HEK293 (cell line): ENCODE results near the gene MSANTD1.

Experiments used
- CTCF ChIA-PET: fragments of 350-600 bp; formaldehyde crosslinking; extraction: SDS; loops from one replicate; lab custom pipeline; 2021; ENCODE audit warnings: antibody characterized with exemption; lab: Yijun Ruan, JAX
- POLR2A ChIA-PET: fragments of 300-600 bp; formaldehyde crosslinking; extraction: SDS; loops from one replicate; lab custom pipeline; 2020; ENCODE audit warnings: antibody characterized with exemption, inconsistent platforms; lab: Yijun Ruan, JAX
- H3K27ac ChIP-seq: fragments of 200-500 bp; sonication (Bioruptor generic); 2 replicates; pipeline ENCODE4 v1.5.1; 2014; ENCODE audit warnings: low read depth, low read length, control low read depth, inconsistent platforms; ENCODE audit errors: extremely low read depth
- H3K36me3 ChIP-seq, 2 experiments: fragments of 200-500 bp in 1 of 2; sonication (Bioruptor generic) in 1 of 2; 1 replicate in 1 of 2; 2 replicates in 1 of 2; pipeline ENCODE4 v1.5.1; 2014 to 2017; ENCODE audit warnings: inconsistent platforms in 2 of 2, low read length in 2 of 2; ENCODE audit not compliant: control insufficient read depth in 2 of 2, insufficient read depth in 1 of 2
- H3K4me1 ChIP-seq: fragments of 200-500 bp; sonication (Bioruptor generic); 2 replicates; pipeline ENCODE4 v1.5.1; 2014; ENCODE audit warnings: mild to moderate bottlenecking, low read length, inconsistent platforms; ENCODE audit not compliant: control insufficient read depth, insufficient read depth
- H3K4me3 ChIP-seq: 2 replicates; pipeline ENCODE4 v1.5.1; 2011; ENCODE audit warnings: low read depth, mild to moderate bottlenecking, control low read depth, low read length, moderate library complexity
- H3K9me3 ChIP-seq: fragments of 200-500 bp; sonication (Bioruptor generic); 2 replicates; pipeline ENCODE4 v1.5.1; 2014; ENCODE audit warnings: low read depth, low read length, inconsistent platforms; ENCODE audit not compliant: control insufficient read depth, insufficient read depth
- GLIS1 ChIP-seq: fragments of 450-650 bp; formaldehyde crosslinking; IDR thresholded peaks from 2 replicates; pipeline ENCODE4 v1.5.1; 2016; ENCODE audit warnings: missing biosample characterization, missing genetic modification characterization
- MEIS1 ChIP-seq: sonication (generic); formaldehyde crosslinking; IDR thresholded peaks from 2 replicates; pipeline ENCODE4 v1.8.1; 2022; ENCODE audit warnings: missing genetic modification reagents, mild to moderate bottlenecking, borderline replicate concordance
- SALL2 ChIP-seq: fragments of 450-650 bp; formaldehyde crosslinking; IDR thresholded peaks from 2 replicates; pipeline ENCODE4 v1.5.0; 2017; ENCODE audit warnings: missing biosample characterization, mild to moderate bottlenecking, missing genetic modification characterization, borderline replicate concordance
- SP2 ChIP-seq: fragments of 450-650 bp; formaldehyde crosslinking; IDR thresholded peaks from 2 replicates; pipeline ENCODE4 v1.5.1; 2016; ENCODE audit warnings: missing biosample characterization, missing genetic modification characterization
- ZNF138 ChIP-seq: fragments of 450-650 bp; formaldehyde crosslinking; IDR thresholded peaks from 2 replicates; pipeline ENCODE4 v1.5.1; 2016; ENCODE audit warnings: missing biosample characterization, missing genetic modification characterization, borderline replicate concordance
- ZNF146 ChIP-seq: fragments of 450-650 bp; formaldehyde crosslinking; IDR thresholded peaks from 2 replicates; pipeline ENCODE4 v1.5.1; 2016; ENCODE audit warnings: missing biosample characterization, missing genetic modification characterization
- ZNF157 ChIP-seq: fragments of 450-650 bp; formaldehyde crosslinking; IDR thresholded peaks from 2 replicates; pipeline ENCODE4 v1.5.1; 2016; ENCODE audit warnings: missing biosample characterization, missing genetic modification characterization
- ZNF169 ChIP-seq: fragments of 450-650 bp; formaldehyde crosslinking; IDR thresholded peaks from 2 replicates; pipeline ENCODE4 v1.5.1; 2016; ENCODE audit warnings: missing biosample characterization, missing genetic modification characterization
- ZNF391 ChIP-seq: fragments of 450-650 bp; formaldehyde crosslinking; IDR thresholded peaks from 2 replicates; pipeline ENCODE4 v1.5.1; 2016; ENCODE audit warnings: low read depth, missing biosample characterization, missing genetic modification characterization, borderline replicate concordance
- ZNF544 ChIP-seq: fragments of 450-650 bp; formaldehyde crosslinking; IDR thresholded peaks from 2 replicates; pipeline ENCODE4 v1.5.0; 2017; ENCODE audit warnings: missing biosample characterization, missing genetic modification characterization
- ZNF626 ChIP-seq: fragments of 450-650 bp; sonication (Bioruptor Pico); formaldehyde crosslinking; IDR thresholded peaks from 2 replicates; pipeline ENCODE4 v1.5.1; 2018; ENCODE audit warnings: missing biosample characterization, missing genetic modification characterization, inconsistent platforms
- ZSCAN30 ChIP-seq: fragments of 450-650 bp; IDR thresholded peaks from 2 replicates; pipeline ENCODE4 v1.5.1; 2018; ENCODE audit warnings: missing biosample characterization, mild to moderate bottlenecking, missing genetic modification characterization, moderate library complexity
- TF ChIP-seq, protein P1 (sequence below): fragments of 450-650 bp; formaldehyde crosslinking; IDR thresholded peaks from 2 replicates; pipeline ENCODE4 v1.5.1; 2016; ENCODE audit warnings: missing biosample characterization, missing genetic modification characterization, low read depth
- TF ChIP-seq, protein P2 (sequence below): fragments of 450-650 bp; IDR thresholded peaks from 2 replicates; pipeline ENCODE4 v1.5.1; 2018; ENCODE audit warnings: missing biosample characterization, missing genetic modification characterization
- TF ChIP-seq, protein P3 (sequence below): fragments of 450-650 bp; formaldehyde crosslinking; IDR thresholded peaks from 2 replicates; pipeline ENCODE4 v1.5.1; 2016; ENCODE audit warnings: missing biosample characterization, missing genetic modification characterization, borderline replicate concordance
- TF ChIP-seq, protein P4 (sequence below): fragments of 450-650 bp; formaldehyde crosslinking; IDR thresholded peaks from 2 replicates; pipeline ENCODE4 v1.5.0; 2017; ENCODE audit warnings: missing biosample characterization, missing genetic modification characterization, borderline replicate concordance
- TF ChIP-seq, protein P5 (sequence below): fragments of 450-650 bp; formaldehyde crosslinking; IDR thresholded peaks from 2 replicates; pipeline ENCODE4 v1.5.1; 2016; ENCODE audit warnings: missing biosample characterization, missing genetic modification characterization
- TF ChIP-seq, protein P6 (sequence below): fragments of 450-650 bp; formaldehyde crosslinking; IDR thresholded peaks from 2 replicates; pipeline ENCODE4 v1.5.1; 2017; ENCODE audit warnings: missing biosample characterization, missing genetic modification characterization
- TF ChIP-seq, protein P7 (sequence below): fragments of 450-650 bp; formaldehyde crosslinking; IDR thresholded peaks from 2 replicates; pipeline ENCODE4 v1.5.1; 2016; ENCODE audit warnings: missing biosample characterization, missing genetic modification characterization

MSANTD1 gene

DNA sequence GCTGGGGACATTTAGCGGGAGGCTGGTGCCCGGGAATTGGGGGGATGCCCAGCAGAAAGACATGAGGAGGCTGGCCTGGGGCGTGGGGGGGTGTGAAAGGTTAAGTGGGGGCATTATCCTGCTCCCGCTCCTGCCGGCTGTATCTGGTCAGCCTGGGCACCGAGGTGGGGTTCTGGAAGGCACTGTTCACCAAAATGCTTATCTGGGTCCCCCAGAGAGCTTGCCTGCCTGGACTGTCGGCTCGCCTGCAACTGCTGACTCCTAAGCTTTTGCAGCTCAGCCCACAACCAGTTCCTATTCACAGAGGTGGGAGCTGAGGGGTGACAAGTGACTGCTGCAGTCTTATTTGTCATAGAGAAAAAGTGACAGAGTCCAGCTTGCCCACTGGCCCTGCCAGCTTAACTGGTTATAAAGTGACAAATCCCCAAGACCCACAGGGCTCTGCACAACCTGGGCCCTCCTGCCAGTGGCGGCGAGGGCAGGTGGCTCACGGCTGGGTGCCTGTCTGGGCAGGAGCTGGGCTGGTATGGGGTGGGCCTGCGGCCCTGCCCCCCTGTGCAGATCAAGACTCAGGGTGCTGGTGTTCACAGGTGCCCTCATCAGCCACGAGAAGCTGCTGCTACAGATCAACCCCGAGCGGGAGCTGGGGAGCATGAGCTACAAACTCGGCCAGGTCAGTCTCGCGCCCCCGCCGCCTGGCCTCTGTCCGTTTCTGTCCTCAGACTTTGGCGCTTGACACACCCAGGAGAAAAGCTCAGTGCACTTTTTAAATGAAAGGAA is 23.7 kb upstream of the MSANTD1 start:
- Histone ChIP-seq H3K27ac (no peak overlapping the region), H3K4me1 (no peaks in the 10 kb centered on the region), H3K4me3 (no peak overlapping the region), H3K36me3 (peaks cover 10 to 95% of the 10 kb centered on the region in 2 experiments; a peak in 2 of 3 replicates), H3K9me3 (no peaks in the 10 kb centered on the region)
- ChIA-PET CTCF (interaction anchor here (0.6 kb wide), 1 partner anchor 23 kb away, joined by 5 read pairs; no protein-coding TSS in a partner anchor), POLR2A (no interaction called here)
- no peak for TF ChIP-seq SP2 (tag by site-specific recombination)
- no peak for TF ChIP-seq SALL2
- no peak for TF ChIP-seq ZSCAN30 (tag by site-specific recombination)
- TF ChIP-seq, protein P1, sequence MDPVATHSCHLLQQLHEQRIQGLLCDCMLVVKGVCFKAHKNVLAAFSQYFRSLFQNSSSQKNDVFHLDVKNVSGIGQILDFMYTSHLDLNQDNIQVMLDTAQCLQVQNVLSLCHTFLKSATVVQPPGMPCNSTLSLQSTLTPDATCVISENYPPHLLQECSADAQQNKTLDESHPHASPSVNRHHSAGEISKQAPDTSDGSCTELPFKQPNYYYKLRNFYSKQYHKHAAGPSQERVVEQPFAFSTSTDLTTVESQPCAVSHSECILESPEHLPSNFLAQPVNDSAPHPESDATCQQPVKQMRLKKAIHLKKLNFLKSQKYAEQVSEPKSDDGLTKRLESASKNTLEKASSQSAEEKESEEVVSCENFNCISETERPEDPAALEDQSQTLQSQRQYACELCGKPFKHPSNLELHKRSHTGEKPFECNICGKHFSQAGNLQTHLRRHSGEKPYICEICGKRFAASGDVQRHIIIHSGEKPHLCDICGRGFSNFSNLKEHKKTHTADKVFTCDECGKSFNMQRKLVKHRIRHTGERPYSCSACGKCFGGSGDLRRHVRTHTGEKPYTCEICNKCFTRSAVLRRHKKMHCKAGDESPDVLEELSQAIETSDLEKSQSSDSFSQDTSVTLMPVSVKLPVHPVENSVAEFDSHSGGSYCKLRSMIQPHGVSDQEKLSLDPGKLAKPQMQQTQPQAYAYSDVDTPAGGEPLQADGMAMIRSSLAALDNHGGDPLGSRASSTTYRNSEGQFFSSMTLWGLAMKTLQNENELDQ (tag by site-specific recombination) = no peak
- no peak for TF ChIP-seq ZNF626 (tag by site-specific recombination)
- no peak for TF ChIP-seq ZNF146 (tag by site-specific recombination)
- TF ChIP-seq ZNF138 (tag by site-specific recombination) = no peak
- TF ChIP-seq, protein P2, sequence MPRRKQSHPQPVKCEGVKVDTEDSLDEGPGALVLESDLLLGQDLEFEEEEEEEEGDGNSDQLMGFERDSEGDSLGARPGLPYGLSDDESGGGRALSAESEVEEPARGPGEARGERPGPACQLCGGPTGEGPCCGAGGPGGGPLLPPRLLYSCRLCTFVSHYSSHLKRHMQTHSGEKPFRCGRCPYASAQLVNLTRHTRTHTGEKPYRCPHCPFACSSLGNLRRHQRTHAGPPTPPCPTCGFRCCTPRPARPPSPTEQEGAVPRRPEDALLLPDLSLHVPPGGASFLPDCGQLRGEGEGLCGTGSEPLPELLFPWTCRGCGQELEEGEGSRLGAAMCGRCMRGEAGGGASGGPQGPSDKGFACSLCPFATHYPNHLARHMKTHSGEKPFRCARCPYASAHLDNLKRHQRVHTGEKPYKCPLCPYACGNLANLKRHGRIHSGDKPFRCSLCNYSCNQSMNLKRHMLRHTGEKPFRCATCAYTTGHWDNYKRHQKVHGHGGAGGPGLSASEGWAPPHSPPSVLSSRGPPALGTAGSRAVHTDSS = no peak

DNA sequence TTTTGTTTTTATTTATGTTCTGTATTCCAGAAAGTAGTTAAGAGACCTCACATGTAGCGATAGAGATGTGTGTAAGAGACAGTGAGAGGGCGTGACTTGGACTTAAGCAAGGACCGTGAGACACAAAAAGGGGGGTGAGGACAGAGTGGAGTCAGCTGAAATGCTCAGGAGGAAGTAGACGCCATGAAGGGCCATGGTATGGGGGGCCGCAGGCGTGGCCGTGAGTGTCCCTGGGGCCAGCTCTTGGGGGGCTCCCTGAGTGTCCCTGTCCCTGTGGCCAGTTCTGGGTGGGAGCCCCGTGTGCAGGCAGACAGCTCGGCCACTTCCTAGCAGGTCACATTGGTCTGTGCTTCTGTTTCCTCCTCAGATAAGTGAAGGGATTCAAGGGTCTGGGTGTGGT is 23.0 kb upstream of the MSANTD1 start:
- ChIA-PET CTCF (no interaction called here), POLR2A (no interaction called here)
- Histone ChIP-seq H3K36me3 (peaks cover 10 to 95% of the 10 kb centered on the region in 2 experiments; a peak in 2 of 3 replicates), H3K9me3 (no peaks in the 10 kb centered on the region), H3K4me3 (no peak overlapping the region), H3K4me1 (no peaks in the 10 kb centered on the region), H3K27ac (no peak overlapping the region)
- TF ChIP-seq ZNF157 (tag by site-specific recombination) = no peak
- TF ChIP-seq, protein P3, sequence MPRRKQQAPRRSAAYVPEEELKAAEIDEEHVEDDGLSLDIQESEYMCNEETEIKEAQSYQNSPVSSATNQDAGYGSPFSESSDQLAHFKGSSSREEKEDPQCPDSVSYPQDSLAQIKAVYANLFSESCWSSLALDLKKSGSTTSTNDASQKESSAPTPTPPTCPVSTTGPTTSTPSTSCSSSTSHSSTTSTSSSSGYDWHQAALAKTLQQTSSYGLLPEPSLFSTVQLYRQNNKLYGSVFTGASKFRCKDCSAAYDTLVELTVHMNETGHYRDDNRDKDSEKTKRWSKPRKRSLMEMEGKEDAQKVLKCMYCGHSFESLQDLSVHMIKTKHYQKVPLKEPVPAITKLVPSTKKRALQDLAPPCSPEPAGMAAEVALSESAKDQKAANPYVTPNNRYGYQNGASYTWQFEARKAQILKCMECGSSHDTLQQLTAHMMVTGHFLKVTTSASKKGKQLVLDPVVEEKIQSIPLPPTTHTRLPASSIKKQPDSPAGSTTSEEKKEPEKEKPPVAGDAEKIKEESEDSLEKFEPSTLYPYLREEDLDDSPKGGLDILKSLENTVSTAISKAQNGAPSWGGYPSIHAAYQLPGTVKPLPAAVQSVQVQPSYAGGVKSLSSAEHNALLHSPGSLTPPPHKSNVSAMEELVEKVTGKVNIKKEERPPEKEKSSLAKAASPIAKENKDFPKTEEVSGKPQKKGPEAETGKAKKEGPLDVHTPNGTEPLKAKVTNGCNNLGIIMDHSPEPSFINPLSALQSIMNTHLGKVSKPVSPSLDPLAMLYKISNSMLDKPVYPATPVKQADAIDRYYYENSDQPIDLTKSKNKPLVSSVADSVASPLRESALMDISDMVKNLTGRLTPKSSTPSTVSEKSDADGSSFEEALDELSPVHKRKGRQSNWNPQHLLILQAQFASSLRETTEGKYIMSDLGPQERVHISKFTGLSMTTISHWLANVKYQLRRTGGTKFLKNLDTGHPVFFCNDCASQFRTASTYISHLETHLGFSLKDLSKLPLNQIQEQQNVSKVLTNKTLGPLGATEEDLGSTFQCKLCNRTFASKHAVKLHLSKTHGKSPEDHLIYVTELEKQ (tag by site-specific recombination) = no peak
- no peak for TF ChIP-seq GLIS1
- no peak for TF ChIP-seq ZNF169 (tag by site-specific recombination)
- no peak for TF ChIP-seq MEIS1 (CRISPR knock-in tag)
- TF ChIP-seq ZNF391 (tag by site-specific recombination) = no peak
- TF ChIP-seq, protein P4, sequence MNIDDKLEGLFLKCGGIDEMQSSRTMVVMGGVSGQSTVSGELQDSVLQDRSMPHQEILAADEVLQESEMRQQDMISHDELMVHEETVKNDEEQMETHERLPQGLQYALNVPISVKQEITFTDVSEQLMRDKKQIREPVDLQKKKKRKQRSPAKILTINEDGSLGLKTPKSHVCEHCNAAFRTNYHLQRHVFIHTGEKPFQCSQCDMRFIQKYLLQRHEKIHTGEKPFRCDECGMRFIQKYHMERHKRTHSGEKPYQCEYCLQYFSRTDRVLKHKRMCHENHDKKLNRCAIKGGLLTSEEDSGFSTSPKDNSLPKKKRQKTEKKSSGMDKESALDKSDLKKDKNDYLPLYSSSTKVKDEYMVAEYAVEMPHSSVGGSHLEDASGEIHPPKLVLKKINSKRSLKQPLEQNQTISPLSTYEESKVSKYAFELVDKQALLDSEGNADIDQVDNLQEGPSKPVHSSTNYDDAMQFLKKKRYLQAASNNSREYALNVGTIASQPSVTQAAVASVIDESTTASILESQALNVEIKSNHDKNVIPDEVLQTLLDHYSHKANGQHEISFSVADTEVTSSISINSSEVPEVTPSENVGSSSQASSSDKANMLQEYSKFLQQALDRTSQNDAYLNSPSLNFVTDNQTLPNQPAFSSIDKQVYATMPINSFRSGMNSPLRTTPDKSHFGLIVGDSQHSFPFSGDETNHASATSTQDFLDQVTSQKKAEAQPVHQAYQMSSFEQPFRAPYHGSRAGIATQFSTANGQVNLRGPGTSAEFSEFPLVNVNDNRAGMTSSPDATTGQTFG = no peak
- TF ChIP-seq ZSCAN30 (tag by site-specific recombination) = no peak
- TF ChIP-seq, protein P5, sequence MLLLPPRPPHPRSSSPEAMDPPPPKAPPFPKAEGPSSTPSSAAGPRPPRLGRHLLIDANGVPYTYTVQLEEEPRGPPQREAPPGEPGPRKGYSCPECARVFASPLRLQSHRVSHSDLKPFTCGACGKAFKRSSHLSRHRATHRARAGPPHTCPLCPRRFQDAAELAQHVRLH = no peak
- TF ChIP-seq, protein P6, sequence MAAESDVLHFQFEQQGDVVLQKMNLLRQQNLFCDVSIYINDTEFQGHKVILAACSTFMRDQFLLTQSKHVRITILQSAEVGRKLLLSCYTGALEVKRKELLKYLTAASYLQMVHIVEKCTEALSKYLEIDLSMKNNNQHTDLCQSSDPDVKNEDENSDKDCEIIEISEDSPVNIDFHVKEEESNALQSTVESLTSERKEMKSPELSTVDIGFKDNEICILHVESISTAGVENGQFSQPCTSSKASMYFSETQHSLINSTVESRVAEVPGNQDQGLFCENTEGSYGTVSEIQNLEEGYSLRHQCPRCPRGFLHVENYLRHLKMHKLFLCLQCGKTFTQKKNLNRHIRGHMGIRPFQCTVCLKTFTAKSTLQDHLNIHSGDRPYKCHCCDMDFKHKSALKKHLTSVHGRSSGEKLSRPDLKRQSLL (tag by site-specific recombination) = no peak
- TF ChIP-seq, protein P7, sequence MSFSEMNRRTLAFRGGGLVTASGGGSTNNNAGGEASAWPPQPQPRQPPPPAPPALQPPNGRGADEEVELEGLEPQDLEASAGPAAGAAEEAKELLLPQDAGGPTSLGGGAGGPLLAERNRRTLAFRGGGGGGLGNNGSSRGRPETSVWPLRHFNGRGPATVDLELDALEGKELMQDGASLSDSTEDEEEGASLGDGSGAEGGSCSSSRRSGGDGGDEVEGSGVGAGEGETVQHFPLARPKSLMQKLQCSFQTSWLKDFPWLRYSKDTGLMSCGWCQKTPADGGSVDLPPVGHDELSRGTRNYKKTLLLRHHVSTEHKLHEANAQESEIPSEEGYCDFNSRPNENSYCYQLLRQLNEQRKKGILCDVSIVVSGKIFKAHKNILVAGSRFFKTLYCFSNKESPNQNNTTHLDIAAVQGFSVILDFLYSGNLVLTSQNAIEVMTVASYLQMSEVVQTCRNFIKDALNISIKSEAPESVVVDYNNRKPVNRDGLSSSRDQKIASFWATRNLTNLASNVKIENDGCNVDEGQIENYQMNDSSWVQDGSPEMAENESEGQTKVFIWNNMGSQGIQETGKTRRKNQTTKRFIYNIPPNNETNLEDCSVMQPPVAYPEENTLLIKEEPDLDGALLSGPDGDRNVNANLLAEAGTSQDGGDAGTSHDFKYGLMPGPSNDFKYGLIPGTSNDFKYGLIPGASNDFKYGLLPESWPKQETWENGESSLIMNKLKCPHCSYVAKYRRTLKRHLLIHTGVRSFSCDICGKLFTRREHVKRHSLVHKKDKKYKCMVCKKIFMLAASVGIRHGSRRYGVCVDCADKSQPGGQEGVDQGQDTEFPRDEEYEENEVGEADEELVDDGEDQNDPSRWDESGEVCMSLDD (tag by site-specific recombination) = no peak
- TF ChIP-seq ZNF544 = no peak
